ENCODE results near the gene COMMD10.

Gene COMMD10

GRCh38 chr5:116276952-116277351 is 192.1 kb downstream of the COMMD10 start:
- TF ChIP-seq CTCF (conservative IDR thresholded peaks at IDR 0.05; ENCODE audit: low read depth, low read length), result no peak
- no peak for DNase-seq (ENCODE audit: low read depth)
- no peak overlapping the region for H3K4me3 ChIP-seq (ENCODE audit: low read depth, low read length)

- no peak for TF ChIP-seq CTCF (conservative IDR thresholded peaks at IDR 0.05; ENCODE audit: low read depth, low read length)
- DNase-seq (ENCODE audit: low read depth), result no peak
- no peak overlapping the region for H3K4me3 ChIP-seq (ENCODE audit: low read depth, low read length)
Observed at GRCh38 chr5:116280149-116280803, 195.5 kb downstream of the COMMD10 start.

GRCh38 chr5:116281309-116281708 is 196.5 kb downstream of the COMMD10 start:
- TF ChIP-seq CTCF (conservative IDR thresholded peaks at IDR 0.05; ENCODE audit: low read depth, low read length), result no peak
- H3K4me3 ChIP-seq (ENCODE audit: low read depth, low read length), result no peak overlapping the region
- no peak for DNase-seq (ENCODE audit: low read depth)

GRCh38 chr5:116288524-116288923 is 203.7 kb downstream of the COMMD10 start:
- no peak for TF ChIP-seq CTCF (conservative IDR thresholded peaks at IDR 0.05; ENCODE audit: low read depth, low read length)
- no peak for DNase-seq (ENCODE audit: low read depth)
- no peak overlapping the region for H3K4me3 ChIP-seq (ENCODE audit: low read depth, low read length)

GRCh38 chr5:116289276-116289675 is 204.5 kb downstream of the COMMD10 start:
- H3K4me3 ChIP-seq (ENCODE audit: low read depth, low read length), result no peak overlapping the region
- no peak for DNase-seq (ENCODE audit: low read depth)
- peak; percentile 30 for TF ChIP-seq CTCF (conservative IDR thresholded peaks at IDR 0.05; ENCODE audit: low read depth, low read length)

- H3K4me3 ChIP-seq (ENCODE audit: low read depth, low read length), result no peak overlapping the region
- DNase-seq (ENCODE audit: low read depth), result peak; percentile 68
- TF ChIP-seq CTCF (conservative IDR thresholded peaks at IDR 0.05; ENCODE audit: low read depth, low read length), result no peak
Observed at GRCh38 chr5:116291271-116291670, 206.4 kb downstream of the COMMD10 start.

- no peak for TF ChIP-seq CTCF (conservative IDR thresholded peaks at IDR 0.05; ENCODE audit: low read depth, low read length)
- no peak for DNase-seq (ENCODE audit: low read depth)
- no peak overlapping the region for H3K4me3 ChIP-seq (ENCODE audit: low read depth, low read length)
Observed at GRCh38 chr5:116292321-116292720, 207.5 kb downstream of the COMMD10 start.

Data from choroid plexus epithelial cell (primary cell).